SK-N-SH (cell line): ENCODE results near the gene RBM33. TPM values are rescaled to one million over a fixed set of nuclear protein-coding genes. Genes with fewer than 3 reads are reported as not detected.

Experiments
- CTCF ChIA-PET: fragments of 300-600, 350-600 bp; formaldehyde crosslinking; extraction: SDS; loops from one replicate; lab custom pipeline; 2021; lab: Yijun Ruan, JAX
- POLR2A ChIA-PET: fragments of 350-600 bp; sonication (Branson Sonifier 250); formaldehyde crosslinking; extraction: SDS; loops from one replicate; lab custom pipeline; 2020; ENCODE audit warnings: antibody characterized with exemption, inconsistent platforms; lab: Yijun Ruan, JAX
- DNase-seq: peaks from one replicate; pipeline ENCODE4 v3.0.0; 2012
- H2AFZ ChIP-seq: fragments of 200-600 bp; sonication (generic); 2 replicates; pipeline ENCODE4 v1.8.1; 2016; ENCODE audit warnings: antibody characterized with exemption, mild to moderate bottlenecking, low read depth
- H3F3A ChIP-seq: fragments of 200-600 bp; sonication (generic); replicated peaks from 2 replicates; pipeline ENCODE3; 2016; ENCODE audit warnings: antibody characterized with exemption, mild to moderate bottlenecking; ENCODE audit not compliant: insufficient read depth
- H3K27ac ChIP-seq, 2 experiments: fragments of 200-500 bp in 1 of 2; fragments of 200-600 bp in 1 of 2; sonication (Bioruptor generic) in 1 of 2; sonication (generic), shearing (Covaris generic) in 1 of 2; 2 replicates each; pipeline versions ENCODE4 v1.5.1 to v1.6.1; 2014 to 2016; ENCODE audit warnings: low read depth in 2 of 2, inconsistent platforms in 1 of 2, low read length in 1 of 2, mild to moderate bottlenecking in 1 of 2, mixed read lengths in 1 of 2
- H3K27me3 ChIP-seq: fragments of 200-600 bp; sonication (generic), shearing (Covaris generic); 2 replicates; pipeline ENCODE4 v1.6.1; 2016; ENCODE audit warnings: mixed run types; ENCODE audit not compliant: insufficient read depth
- H3K36me3 ChIP-seq, 2 experiments: fragments of 200-500 bp in 1 of 2; fragments of 200-600 bp in 1 of 2; sonication (Bioruptor generic) in 1 of 2; sonication (generic) in 1 of 2; replicated peaks in 1 of 2; 2 replicates each; pipeline versions ENCODE3 to v1.5.1; 2014 to 2016; ENCODE audit warnings: low read length in 1 of 2, mild to moderate bottlenecking in 1 of 2; ENCODE audit not compliant: insufficient read depth in 2 of 2, control insufficient read depth in 1 of 2
- H3K4me1 ChIP-seq, 2 experiments: fragments of 200-500 bp in 1 of 2; fragments of 200-600 bp in 1 of 2; sonication (Bioruptor generic) in 1 of 2; sonication (generic), shearing (Covaris generic) in 1 of 2; 2 replicates each; pipeline versions ENCODE4 v1.5.1 to v1.6.1; 2014 to 2016; ENCODE audit warnings: low read depth in 1 of 2, low read length in 1 of 2, mixed run types in 1 of 2; ENCODE audit not compliant: insufficient read depth in 2 of 2, control insufficient read depth in 1 of 2
- H3K4me2 ChIP-seq: fragments of 200-600 bp; sonication (generic), shearing (Covaris generic); 2 replicates; pipeline ENCODE4 v1.6.1; 2017; ENCODE audit warnings: mixed run types
- H3K4me3 ChIP-seq, 2 experiments: fragments of 200-500 bp in 1 of 2; fragments of 200-600 bp in 1 of 2; sonication (Bioruptor generic) in 1 of 2; sonication (generic), shearing (Covaris generic) in 1 of 2; 2 replicates each; pipeline versions ENCODE4 v1.5.1 to v1.8.1; 2014 to 2016; ENCODE audit warnings: low read depth in 2 of 2, inconsistent platforms in 1 of 2, low read length in 1 of 2, mild to moderate bottlenecking in 1 of 2, mixed read lengths in 1 of 2, moderate library complexity in 1 of 2
- H3K79me2 ChIP-seq: fragments of 200-600 bp; sonication (generic); 2 replicates; pipeline ENCODE4 v1.8.1; 2017; ENCODE audit warnings: mild to moderate bottlenecking; ENCODE audit not compliant: insufficient read depth
- H3K9ac ChIP-seq: fragments of 200-600 bp; sonication (generic); 2 replicates; pipeline ENCODE4 v1.6.1; 2017; ENCODE audit warnings: mixed run types
- H3K9me2 ChIP-seq: fragments of 200-600 bp; sonication (generic); 2 replicates; pipeline ENCODE4 v1.6.1; 2017; ENCODE audit warnings: mixed run types
- H3K9me3 ChIP-seq: fragments of 200-600 bp; sonication (generic); 2 replicates; pipeline ENCODE4 v1.6.1; 2017; ENCODE audit warnings: mixed run types, mild to moderate bottlenecking, moderate library complexity
- H4K20me1 ChIP-seq: fragments of 200-600 bp; sonication (generic); 2 replicates; pipeline ENCODE4 v1.6.1; 2017; ENCODE audit warnings: mild to moderate bottlenecking, mixed run types; ENCODE audit not compliant: insufficient read depth
- CTCF ChIP-seq: fragments of 200-600 bp; sonication (generic); IDR thresholded peaks from 2 replicates; pipeline ENCODE4 v1.6.1; 2017; ENCODE audit warnings: antibody characterized with exemption, mild to moderate bottlenecking, moderate library complexity
- ELF1 ChIP-seq: IDR thresholded peaks from 2 replicates; pipeline ENCODE4 v1.4.0; 2012
- EP300 ChIP-seq, 2 experiments: IDR thresholded peaks; 2 replicates each; pipeline versions ENCODE4 v1.4.0 to v1.6.1; 2012; ENCODE audit warnings: borderline replicate concordance in 1 of 2, low read depth in 1 of 2, low read length in 1 of 2
- EZH2phosphoT487 ChIP-seq: fragments of 200-600 bp; sonication (generic); IDR thresholded peaks from 2 replicates; pipeline ENCODE4 v1.6.1; 2017; ENCODE audit warnings: low read depth, mixed run types, mild to moderate bottlenecking, antibody characterized with exemption, moderate library complexity, borderline replicate concordance
- GABPA ChIP-seq: IDR thresholded peaks from 2 replicates; pipeline ENCODE4 v1.4.0; 2012; ENCODE audit warnings: low read depth, mild to moderate bottlenecking
- GATA2 ChIP-seq: sonication (generic); formaldehyde crosslinking; IDR thresholded peaks from 2 replicates; pipeline ENCODE4 v1.5.0; 2020; ENCODE audit warnings: mild to moderate bottlenecking, missing genetic modification reagents
- JUND ChIP-seq: IDR thresholded peaks from 2 replicates; pipeline ENCODE4 v1.4.0; 2012
- NRF1 ChIP-seq: IDR thresholded peaks from 2 replicates; pipeline ENCODE4 v1.6.1; 2012; ENCODE audit warnings: low read depth, mild to moderate bottlenecking, low read length
- PBX3 ChIP-seq: IDR thresholded peaks from 2 replicates; pipeline ENCODE4; 2012
- POLR2AphosphoS5 ChIP-seq: IDR thresholded peaks from 2 replicates; pipeline ENCODE4 v1.6.1; 2012; ENCODE audit warnings: low read depth, low read length
- SMC3 ChIP-seq: IDR thresholded peaks from 2 replicates; pipeline ENCODE4 v1.6.1; 2012; ENCODE audit warnings: low read depth, low read length, improper control_type of control experiment
- TEAD4 ChIP-seq: IDR thresholded peaks from 2 replicates; pipeline ENCODE4 v1.4.0; 2012; ENCODE audit warnings: mild to moderate bottlenecking, borderline replicate concordance; ENCODE audit not compliant: insufficient read depth
- USF2 ChIP-seq: fragments of 150-350 bp; IDR thresholded peaks from 2 replicates; pipeline ENCODE4 v1.6.1; 2017; ENCODE audit warnings: antibody characterized with exemption, low read length, low read depth, borderline replicate concordance
- YY1 ChIP-seq: IDR thresholded peaks from 2 replicates; pipeline ENCODE4 v1.4.0; 2012; ENCODE audit warnings: low read depth, mild to moderate bottlenecking
- WGBS: methylation state at CpG from one replicate; pipeline ENCODE4 v1.1.6; 2017; ENCODE audit warnings: low lambda C conversion rate; 5-methylcytosine and 5-hydroxymethylcytosine counted together
- polyA plus RNA-seq, 3 experiments: library from polyadenylated mRNA; depleted of rRNA; stranded (reverse); fragments of >200 nt; gene quantifications; 2 replicates each; pipeline ENCODE4 v1.2.3, GENCODE V29; 2012
- TF ChIP-seq, protein P1 (sequence below): fragments of 150-350 bp; IDR thresholded peaks from 2 replicates; pipeline ENCODE4 v1.6.1; 2016; ENCODE audit warnings: mild to moderate bottlenecking, low read depth, low read length
- TF ChIP-seq, protein P2 (sequence below): IDR thresholded peaks from 2 replicates; pipeline ENCODE4 v1.6.1; 2012; ENCODE audit warnings: mild to moderate bottlenecking, low read depth, low read length, moderate library complexity

The RBM33 gene
- polyA plus RNA-seq, 1 of the 3 experiments (the other 2 are of a cell fraction), result 13.8 TPM

DNA sequence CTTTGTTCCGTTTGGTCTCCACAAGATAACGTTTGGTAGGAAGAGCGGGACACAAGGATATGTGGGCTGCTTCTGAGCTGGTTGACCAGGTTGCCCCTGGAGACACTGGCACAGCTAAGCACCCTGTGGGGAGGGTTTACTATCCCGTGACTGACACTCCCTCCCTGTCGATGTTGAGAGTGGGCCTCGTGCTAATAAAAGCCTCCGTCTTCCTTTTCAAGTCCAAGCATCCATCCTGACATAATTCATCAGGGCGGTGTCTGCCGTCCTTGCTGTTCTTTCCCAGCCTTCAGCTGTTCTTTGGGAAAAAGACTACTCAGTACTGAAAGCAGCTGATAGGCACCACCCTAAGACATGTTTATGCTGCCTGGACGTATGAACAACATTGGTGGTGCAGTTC lies 118.2 kb downstream of the RBM33 start:
- H4K20me1 ChIP-seq, result peaks cover 47% of the 10 kb centered on the region
- no peaks in the 10 kb centered on the region for H3K9me2 ChIP-seq
- no peaks in the 10 kb centered on the region for H3K27me3 ChIP-seq
- no peak overlapping the region for H3K4me3 ChIP-seq
- CTCF ChIA-PET, result interaction anchor here (0.6 to 1.9 kb wide), 4 partner anchors 24 to 172 kb away, joined by 3 to 15 read pairs (median 4); no protein-coding TSS in a partner anchor
- peaks cover 50% of the 10 kb centered on the region for H3K79me2 ChIP-seq
- WGBS, result 96% methylated on average over 10 of the region's 10 CpGs
- H3K4me2 ChIP-seq, result no peak overlapping the region
- peaks cover 5 to 81% of the 10 kb centered on the region in 2 experiments for H3K36me3 ChIP-seq
- H3K9ac ChIP-seq, result no peak overlapping the region
- H3K9me3 ChIP-seq, result no peaks in the 10 kb centered on the region
- TF ChIP-seq JUND (no peak), SMC3 (no peak), EZH2phosphoT487 (no peak), TEAD4 (no peak), CTCF (no peak), YY1 (no peak), PBX3 (no peak), ELF1 (no peak), POLR2AphosphoS5 (no peak), GATA2 (CRISPR knock-in tag) (no peak), NRF1 (no peak), EP300 (IDR thresholded peaks at IDR 0.05; ENCODE audit: borderline replicate concordance in 1 of 2, low read depth in 1 of 2, low read length in 1 of 2) (no peak), GABPA (no peak), USF2 (no peak)
- TF ChIP-seq, protein P1, sequence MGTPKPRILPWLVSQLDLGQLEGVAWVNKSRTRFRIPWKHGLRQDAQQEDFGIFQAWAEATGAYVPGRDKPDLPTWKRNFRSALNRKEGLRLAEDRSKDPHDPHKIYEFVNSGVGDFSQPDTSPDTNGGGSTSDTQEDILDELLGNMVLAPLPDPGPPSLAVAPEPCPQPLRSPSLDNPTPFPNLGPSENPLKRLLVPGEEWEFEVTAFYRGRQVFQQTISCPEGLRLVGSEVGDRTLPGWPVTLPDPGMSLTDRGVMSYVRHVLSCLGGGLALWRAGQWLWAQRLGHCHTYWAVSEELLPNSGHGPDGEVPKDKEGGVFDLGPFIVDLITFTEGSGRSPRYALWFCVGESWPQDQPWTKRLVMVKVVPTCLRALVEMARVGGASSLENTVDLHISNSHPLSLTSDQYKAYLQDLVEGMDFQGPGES, result no peak
- TF ChIP-seq, protein P2, sequence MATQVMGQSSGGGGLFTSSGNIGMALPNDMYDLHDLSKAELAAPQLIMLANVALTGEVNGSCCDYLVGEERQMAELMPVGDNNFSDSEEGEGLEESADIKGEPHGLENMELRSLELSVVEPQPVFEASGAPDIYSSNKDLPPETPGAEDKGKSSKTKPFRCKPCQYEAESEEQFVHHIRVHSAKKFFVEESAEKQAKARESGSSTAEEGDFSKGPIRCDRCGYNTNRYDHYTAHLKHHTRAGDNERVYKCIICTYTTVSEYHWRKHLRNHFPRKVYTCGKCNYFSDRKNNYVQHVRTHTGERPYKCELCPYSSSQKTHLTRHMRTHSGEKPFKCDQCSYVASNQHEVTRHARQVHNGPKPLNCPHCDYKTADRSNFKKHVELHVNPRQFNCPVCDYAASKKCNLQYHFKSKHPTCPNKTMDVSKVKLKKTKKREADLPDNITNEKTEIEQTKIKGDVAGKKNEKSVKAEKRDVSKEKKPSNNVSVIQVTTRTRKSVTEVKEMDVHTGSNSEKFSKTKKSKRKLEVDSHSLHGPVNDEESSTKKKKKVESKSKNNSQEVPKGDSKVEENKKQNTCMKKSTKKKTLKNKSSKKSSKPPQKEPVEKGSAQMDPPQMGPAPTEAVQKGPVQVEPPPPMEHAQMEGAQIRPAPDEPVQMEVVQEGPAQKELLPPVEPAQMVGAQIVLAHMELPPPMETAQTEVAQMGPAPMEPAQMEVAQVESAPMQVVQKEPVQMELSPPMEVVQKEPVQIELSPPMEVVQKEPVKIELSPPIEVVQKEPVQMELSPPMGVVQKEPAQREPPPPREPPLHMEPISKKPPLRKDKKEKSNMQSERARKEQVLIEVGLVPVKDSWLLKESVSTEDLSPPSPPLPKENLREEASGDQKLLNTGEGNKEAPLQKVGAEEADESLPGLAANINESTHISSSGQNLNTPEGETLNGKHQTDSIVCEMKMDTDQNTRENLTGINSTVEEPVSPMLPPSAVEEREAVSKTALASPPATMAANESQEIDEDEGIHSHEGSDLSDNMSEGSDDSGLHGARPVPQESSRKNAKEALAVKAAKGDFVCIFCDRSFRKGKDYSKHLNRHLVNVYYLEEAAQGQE, result no peak
- H3K4me1 ChIP-seq, result no peaks in the 10 kb centered on the region; a peak in 1 of 4 replicates
- DNase-seq, result no peak
- no peak overlapping the region for H2AFZ ChIP-seq
- POLR2A ChIA-PET, result no interaction called here
- peaks cover 8% of the 10 kb centered on the region for H3F3A ChIP-seq
- H3K27ac ChIP-seq, result no peak overlapping the region
